Liver (tissue), 9 donors: Measurements from ENCODE around the gene KLF3. TPM values are rescaled to one million over a fixed set of nuclear protein-coding genes. Genes with fewer than 3 reads are reported as not detected.

Experiments
- DNase-seq: peaks from one replicate; pipeline ENCODE4 v3.0.0-alpha.2; 2017; ENCODE audit warnings: low spot score
- H3K27ac ChIP-seq, 2 donors: one replicate each; pipeline ENCODE4 v1.7.0; 2013; ENCODE audit warnings: inconsistent platforms in 2 of 2, low read length in 2 of 2, control low read depth in 1 of 2, low read depth in 1 of 2, mild to moderate bottlenecking in 1 of 2
- H3K27me3 ChIP-seq, 4 donors: one replicate each; pipeline versions ENCODE4 v1.6.1 to v1.7.0; 2013; ENCODE audit warnings: low read length in 3 of 4, inconsistent platforms in 1 of 4, mild to moderate bottlenecking in 1 of 4, moderate library complexity in 1 of 4; ENCODE audit not compliant: control insufficient read depth in 4 of 4, insufficient read depth in 4 of 4
- H3K36me3 ChIP-seq, 4 donors: one replicate each; pipeline versions ENCODE4 v1.6.1 to v1.7.0; 2013; ENCODE audit warnings: low read length in 3 of 4, mild to moderate bottlenecking in 3 of 4, low read depth in 1 of 4, moderate library complexity in 1 of 4; ENCODE audit not compliant: control insufficient read depth in 4 of 4, insufficient read depth in 3 of 4
- H3K4me1 ChIP-seq, 4 donors: one replicate each; pipeline versions ENCODE4 v1.6.1 to v1.7.0; 2013; ENCODE audit warnings: low read length in 3 of 4, mild to moderate bottlenecking in 3 of 4, moderate library complexity in 1 of 4; ENCODE audit not compliant: control insufficient read depth in 4 of 4, insufficient read depth in 4 of 4
- H3K4me3 ChIP-seq, 3 donors: one replicate each; pipeline versions ENCODE4 v1.6.1 to v1.7.0; 2013; ENCODE audit warnings: low read length in 3 of 3, control low read depth in 1 of 3, low read depth in 1 of 3, mild to moderate bottlenecking in 1 of 3
- H3K9ac ChIP-seq, 2 donors: one replicate each; pipeline ENCODE4 v1.7.0; 2013; ENCODE audit warnings: low read length in 2 of 2, mild to moderate bottlenecking in 2 of 2, moderate library complexity in 2 of 2, control low read depth in 1 of 2, low read depth in 1 of 2
- H3K9me3 ChIP-seq, 4 donors: one replicate each; pipeline versions ENCODE4 v1.6.1 to v1.7.0; 2013; ENCODE audit warnings: low read length in 3 of 4; ENCODE audit not compliant: control insufficient read depth in 4 of 4
- ATF3 ChIP-seq: IDR thresholded peaks from 2 replicates; pipeline ENCODE4 v1.6.1; 2016; ENCODE audit warnings: antibody characterized with exemption
- CTCF ChIP-seq: fragments of 150-350 bp; IDR thresholded peaks from 2 replicates; pipeline ENCODE4 v1.5.1; 2017; ENCODE audit warnings: improper control_type of control experiment, low read depth, low read length; ENCODE audit not compliant: missing input control
- EGR1 ChIP-seq, 2 donors: IDR thresholded peaks; 2 replicates each; pipeline ENCODE4 v1.6.1; 2016 to 2018; ENCODE audit warnings: antibody characterized with exemption in 2 of 2, low read depth in 2 of 2
- FOXA1 ChIP-seq: IDR thresholded peaks from 2 replicates; pipeline ENCODE4 v1.6.1; 2016; ENCODE audit warnings: antibody characterized with exemption
- GABPA ChIP-seq, 2 donors: IDR thresholded peaks in 1 of 2; conservative IDR thresholded peaks in 1 of 2; 2 replicates each; pipeline ENCODE4 v1.6.1; 2016; ENCODE audit warnings: antibody characterized with exemption in 2 of 2, mild to moderate bottlenecking in 1 of 2, moderate library complexity in 1 of 2
- HNF4A ChIP-seq, 2 donors: conservative IDR thresholded peaks; 2 replicates each; pipeline ENCODE4 v1.6.1; 2016; ENCODE audit warnings: antibody characterized with exemption in 2 of 2, mild to moderate bottlenecking in 2 of 2
- JUND ChIP-seq, 2 donors: IDR thresholded peaks; 2 replicates each; pipeline ENCODE4 v1.6.1; 2016; ENCODE audit warnings: antibody characterized with exemption in 2 of 2
- MAX ChIP-seq: IDR thresholded peaks from 2 replicates; pipeline ENCODE4 v1.6.1; 2016; ENCODE audit warnings: antibody characterized with exemption
- NR2F2 ChIP-seq: IDR thresholded peaks from 2 replicates; pipeline ENCODE4 v1.6.1; 2016; ENCODE audit warnings: antibody characterized with exemption
- RAD21 ChIP-seq, 2 donors: IDR thresholded peaks; 2 replicates each; pipeline ENCODE4 v1.6.1; 2016; ENCODE audit warnings: antibody characterized with exemption in 2 of 2, mild to moderate bottlenecking in 2 of 2
- REST ChIP-seq: IDR thresholded peaks from 2 replicates; pipeline ENCODE4 v1.6.1; 2016; ENCODE audit warnings: antibody characterized with exemption, mild to moderate bottlenecking
- RXRA ChIP-seq, 2 donors: IDR thresholded peaks; 2 replicates each; pipeline ENCODE4 v1.6.1; 2017 to 2018; ENCODE audit warnings: antibody characterized with exemption in 2 of 2, mild to moderate bottlenecking in 1 of 2
- TAF1 ChIP-seq: conservative IDR thresholded peaks from 2 replicates; pipeline ENCODE4 v1.6.1; 2016; ENCODE audit warnings: antibody characterized with exemption, mild to moderate bottlenecking
- YY1 ChIP-seq: IDR thresholded peaks from 2 replicates; pipeline ENCODE4 v1.6.1; 2016; ENCODE audit warnings: antibody characterized with exemption, mild to moderate bottlenecking
- ZBTB33 ChIP-seq: IDR thresholded peaks from 2 replicates; pipeline ENCODE4 v1.6.1; 2016; ENCODE audit warnings: antibody characterized with exemption
- whole genome bisulfite sequencing: extraction: QIAGEN DNeasy Blood & Tissue Kit; methylation state at CpG from one replicate; pipeline ENCODE4 v1.1.7; 2013; 5-methylcytosine and 5-hydroxymethylcytosine counted together
- polyA plus RNA-seq, 2 donors: library from polyadenylated mRNA; stranded (reverse) in 1 of 2; unstranded in 1 of 2; fragments of 200-250 nt in 1 of 2; fragments of >200 nt in 1 of 2; fragmentation: Nextera tagmentation in 1 of 2; extraction: Ambion mirVana in 1 of 2; gene quantifications; one replicate each; pipeline versions ENCODE4 v1.2.1 to v1.2.3, GENCODE V29; 2013 to 2015
- total RNA-seq, 2 donors: library from RNA; depleted of rRNA; stranded (reverse); fragments of >200 nt; gene quantifications; one replicate each; pipeline ENCODE4 v1.2.3, GENCODE V29; 2014
- donor health status: healthy.
- donor health status: healthy.
- donor health status: healthy.
- donor health status: healthy.
- donor health status: healthy.

KLF3 gene
- total and polyA plus RNA-seq, 4 donors = 11.1 to 77.5 (median 21.0) TPM

- H3K9ac ChIP-seq = no peak overlapping the region
- H3K36me3 ChIP-seq = no peaks in the 10 kb centered on the region
- H3K4me1 ChIP-seq = no peaks in the 10 kb centered on the region
- no peak overlapping the region for H3K4me3 ChIP-seq
- WGBS = 90% methylated on average over 5 of the region's 5 CpGs
- no peaks in the 10 kb centered on the region for H3K27me3 ChIP-seq
- DNase-seq = no peak
- TF ChIP-seq JUND (IDR thresholded peaks at IDR 0.05) (no peak), TAF1 (no peak), ATF3 (no peak), REST (no peak), CTCF (no peak), GABPA (IDR thresholded peaks at IDR 0.05 in 1 of 2, conservative IDR thresholded peaks at IDR 0.05 in 1 of 2) (no peak), FOXA1 (no peak), MAX (no peak), NR2F2 (no peak)
- no peaks in the 10 kb centered on the region for H3K9me3 ChIP-seq
- H3K27ac ChIP-seq = no peak overlapping the region
These were observed 48.2 kb upstream of the KLF3 start for GRCh38 chr4:38615847-38616246.

GRCh38 chr4:38618505-38618904, 45.5 kb upstream of the KLF3 start:
- H3K27ac ChIP-seq = no peak overlapping the region
- no peaks in the 10 kb centered on the region for H3K27me3 ChIP-seq
- H3K9ac ChIP-seq = no peak overlapping the region
- H3K9me3 ChIP-seq = no peaks in the 10 kb centered on the region
- H3K4me1 ChIP-seq = no peaks in the 10 kb centered on the region
- H3K36me3 ChIP-seq = no peaks in the 10 kb centered on the region
- H3K4me3 ChIP-seq = no peak overlapping the region
- 94% methylated on average over 3 of the region's 3 CpGs for WGBS
- DNase-seq = no peak
- TF ChIP-seq FOXA1 = no peak
- TF ChIP-seq ZBTB33 = no peak
- no peak for TF ChIP-seq GABPA (IDR thresholded peaks at IDR 0.05 in 1 of 2, conservative IDR thresholded peaks at IDR 0.05 in 1 of 2)
- TF ChIP-seq JUND (IDR thresholded peaks at IDR 0.05) = no peak
- no peak for TF ChIP-seq RAD21 (IDR thresholded peaks at IDR 0.05)
- TF ChIP-seq TAF1 = no peak
- no peak for TF ChIP-seq ATF3
- no peak for TF ChIP-seq EGR1 (IDR thresholded peaks at IDR 0.05; ENCODE audit: low read depth in 2 of 2)
- TF ChIP-seq REST = no peak
- no peak for TF ChIP-seq HNF4A (conservative IDR thresholded peaks at IDR 0.05)
- TF ChIP-seq MAX = no peak
- TF ChIP-seq YY1 = no peak
- TF ChIP-seq RXRA (IDR thresholded peaks at IDR 0.05) = no peak
